Fibroblast of villous mesenchyme (primary cell): ENCODE measurements around the gene MACROD2. TPM values are rescaled to one million over a fixed set of nuclear protein-coding genes. Genes with fewer than 3 reads are reported as not detected.

Source experiments
- DNase-seq: peaks from one replicate; pipeline ENCODE4 v3.0.0-alpha.2; 2010; ENCODE audit warnings: low read depth
- H3K4me3 ChIP-seq: 2 replicates; pipeline ENCODE4 v1.5.1; 2011; ENCODE audit warnings: low read depth, mild to moderate bottlenecking, low read length
- CTCF ChIP-seq: IDR thresholded peaks from 2 replicates; pipeline ENCODE4 v1.5.1; 2012; ENCODE audit warnings: low read depth, mild to moderate bottlenecking, low read length; ENCODE audit not compliant: insufficient read depth
- total RNA-seq: library from RNA; depleted of rRNA; stranded (reverse); fragments of >200 nt; gene quantifications from 2 replicates; pipeline ENCODE4 v1.2.3, GENCODE V29; 2012

The MACROD2 gene
- total RNA-seq, 1 donor: 1.7 TPM

GRCh38 chr20:14721926-14722452 is 726.7 kb downstream of the MACROD2 start:
- DNase-seq: no peak
- H3K4me3 ChIP-seq: no peak overlapping the region
- TF ChIP-seq CTCF: no peak

- no peak for DNase-seq
- no peak for TF ChIP-seq CTCF
- no peak overlapping the region for H3K4me3 ChIP-seq
These were observed 728.3 kb downstream of the MACROD2 start for GRCh38 chr20:14723614-14724013.

GRCh38 chr20:14724036-14724435 is 728.7 kb downstream of the MACROD2 start:
- DNase-seq: no peak
- H3K4me3 ChIP-seq: no peak overlapping the region
- no peak for TF ChIP-seq CTCF

GRCh38 chr20:14724468-14724867 is 729.2 kb downstream of the MACROD2 start:
- no peak for DNase-seq
- no peak overlapping the region for H3K4me3 ChIP-seq
- no peak for TF ChIP-seq CTCF

GRCh38 chr20:14726591-14726990 is 731.3 kb downstream of the MACROD2 start:
- no peak for DNase-seq
- no peak for TF ChIP-seq CTCF
- H3K4me3 ChIP-seq: no peak overlapping the region

- peak; percentile 13 for DNase-seq
- H3K4me3 ChIP-seq: no peak overlapping the region
- TF ChIP-seq CTCF: no peak
These were observed 732.3 kb downstream of the MACROD2 start for GRCh38 chr20:14727485-14728150.

GRCh38 chr20:14729390-14729789 is 734.1 kb downstream of the MACROD2 start:
- H3K4me3 ChIP-seq: no peak overlapping the region
- no peak for DNase-seq
- TF ChIP-seq CTCF: no peak
